Fibroblast of villous mesenchyme (primary cell): ENCODE results near the gene SNX13. TPM values are rescaled to one million over a fixed set of nuclear protein-coding genes. Genes with fewer than 3 reads are reported as not detected.
A peak's percentile ranks its signal among the peaks of the same experiment; 100 is the strongest.

Source experiments
- DNase-seq: peaks from one replicate; pipeline ENCODE4 v3.0.0-alpha.2; 2010; ENCODE audit warnings: low read depth
- H3K4me3 ChIP-seq: 2 replicates; pipeline ENCODE4 v1.5.1; 2011; ENCODE audit warnings: low read depth, mild to moderate bottlenecking, low read length
- total RNA-seq: library from RNA; depleted of rRNA; stranded (reverse); fragments of >200 nt; gene quantifications from 2 replicates; pipeline ENCODE4 v1.2.3, GENCODE V29; 2012
- TF ChIP-seq, protein P1 (sequence below): IDR thresholded peaks from 2 replicates; pipeline ENCODE4 v1.5.1; 2012; ENCODE audit warnings: low read depth, mild to moderate bottlenecking, low read length; ENCODE audit not compliant: insufficient read depth

The SNX13 gene
- total RNA-seq, 1 donor, result 51.8 TPM

DNA sequence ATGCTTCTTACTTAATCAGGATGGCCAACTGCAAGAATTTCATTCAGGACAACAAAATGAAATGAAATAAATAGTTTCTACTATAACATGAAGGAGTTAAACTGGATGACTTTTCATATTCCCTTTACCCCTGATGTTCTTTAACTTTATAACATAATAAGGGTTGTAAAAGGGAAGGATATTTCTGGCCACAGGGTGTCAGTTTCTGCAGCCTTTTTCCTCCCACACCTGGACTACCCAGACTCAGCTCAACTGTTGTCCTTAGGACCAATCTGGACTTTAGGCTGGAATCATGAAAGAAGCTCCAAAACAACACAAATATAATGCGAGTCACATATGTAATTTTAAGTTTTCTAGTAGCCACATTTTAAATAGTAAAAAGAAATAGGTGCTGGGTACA lies 44.0 kb upstream of the SNX13 start:
- TF ChIP-seq, protein P1, sequence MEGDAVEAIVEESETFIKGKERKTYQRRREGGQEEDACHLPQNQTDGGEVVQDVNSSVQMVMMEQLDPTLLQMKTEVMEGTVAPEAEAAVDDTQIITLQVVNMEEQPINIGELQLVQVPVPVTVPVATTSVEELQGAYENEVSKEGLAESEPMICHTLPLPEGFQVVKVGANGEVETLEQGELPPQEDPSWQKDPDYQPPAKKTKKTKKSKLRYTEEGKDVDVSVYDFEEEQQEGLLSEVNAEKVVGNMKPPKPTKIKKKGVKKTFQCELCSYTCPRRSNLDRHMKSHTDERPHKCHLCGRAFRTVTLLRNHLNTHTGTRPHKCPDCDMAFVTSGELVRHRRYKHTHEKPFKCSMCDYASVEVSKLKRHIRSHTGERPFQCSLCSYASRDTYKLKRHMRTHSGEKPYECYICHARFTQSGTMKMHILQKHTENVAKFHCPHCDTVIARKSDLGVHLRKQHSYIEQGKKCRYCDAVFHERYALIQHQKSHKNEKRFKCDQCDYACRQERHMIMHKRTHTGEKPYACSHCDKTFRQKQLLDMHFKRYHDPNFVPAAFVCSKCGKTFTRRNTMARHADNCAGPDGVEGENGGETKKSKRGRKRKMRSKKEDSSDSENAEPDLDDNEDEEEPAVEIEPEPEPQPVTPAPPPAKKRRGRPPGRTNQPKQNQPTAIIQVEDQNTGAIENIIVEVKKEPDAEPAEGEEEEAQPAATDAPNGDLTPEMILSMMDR, result no peak
- no peak for DNase-seq

DNA sequence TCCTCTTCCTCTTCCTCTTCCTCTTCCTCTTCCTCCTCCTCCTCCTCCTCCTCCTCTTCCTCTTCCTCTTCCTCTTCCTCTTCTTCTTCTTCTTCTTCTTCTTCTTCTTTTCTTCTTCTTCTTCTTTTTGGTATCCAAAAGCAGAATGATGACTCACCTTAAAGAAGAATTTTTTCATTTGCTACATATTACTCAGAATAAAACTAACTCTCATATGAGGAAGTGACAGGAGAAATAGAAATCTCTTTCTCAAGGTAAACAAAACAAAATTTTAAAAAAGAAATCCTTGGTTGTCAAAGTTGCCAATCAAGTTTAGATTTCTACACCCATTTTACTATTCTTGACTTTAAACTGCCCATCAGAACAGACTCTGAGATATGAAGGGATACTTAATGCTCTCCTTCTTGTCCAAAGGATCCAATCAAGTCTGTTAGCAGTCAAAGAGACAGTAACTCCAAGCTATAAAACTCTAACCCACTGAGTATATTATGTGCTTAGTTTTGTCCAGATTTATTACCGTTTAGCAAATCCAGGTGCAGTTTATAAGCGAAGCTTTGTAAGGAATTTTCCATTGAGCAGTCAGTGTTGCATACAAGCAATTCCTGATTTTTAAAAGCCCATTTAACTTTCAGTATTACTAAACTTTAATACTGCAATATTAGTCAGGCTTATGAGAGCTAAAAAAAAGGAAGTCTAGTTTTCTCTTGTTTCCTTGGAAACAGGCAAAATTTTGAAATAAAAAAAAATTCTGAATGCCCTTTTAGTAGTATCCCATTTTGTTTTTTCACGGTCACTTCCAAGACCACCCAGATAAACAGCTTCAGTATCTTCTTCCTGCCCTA lies 43.1 kb upstream of the SNX13 start:
- peak; percentile 56 for DNase-seq
- no peak overlapping the region for H3K4me3 ChIP-seq
- TF ChIP-seq, protein P1, result no peak

More for the DNA sequence above, 44.0 kb upstream of the SNX13 start:
- no peak overlapping the region for H3K4me3 ChIP-seq

DNA sequence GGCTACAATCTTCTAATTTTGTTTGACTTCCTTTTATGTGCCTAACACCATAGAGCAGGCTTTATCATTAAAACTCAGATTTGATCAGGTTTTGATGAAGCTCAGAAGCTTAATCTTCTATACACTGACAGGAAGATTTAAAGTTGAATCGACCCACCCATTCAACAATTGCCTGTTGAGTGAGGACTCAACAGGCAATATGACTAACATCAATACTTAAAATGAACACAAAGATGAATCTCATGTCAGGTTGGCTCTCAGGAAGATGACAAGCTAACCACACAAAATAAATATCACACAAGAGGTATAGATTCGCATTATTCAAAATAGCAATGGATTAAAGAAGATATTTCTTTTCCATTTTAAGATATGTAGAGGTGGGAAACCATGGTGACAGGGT lies 36.7 kb upstream of the SNX13 start:
- TF ChIP-seq, protein P1, result no peak
- DNase-seq, result no peak
- H3K4me3 ChIP-seq, result no peak overlapping the region

DNA sequence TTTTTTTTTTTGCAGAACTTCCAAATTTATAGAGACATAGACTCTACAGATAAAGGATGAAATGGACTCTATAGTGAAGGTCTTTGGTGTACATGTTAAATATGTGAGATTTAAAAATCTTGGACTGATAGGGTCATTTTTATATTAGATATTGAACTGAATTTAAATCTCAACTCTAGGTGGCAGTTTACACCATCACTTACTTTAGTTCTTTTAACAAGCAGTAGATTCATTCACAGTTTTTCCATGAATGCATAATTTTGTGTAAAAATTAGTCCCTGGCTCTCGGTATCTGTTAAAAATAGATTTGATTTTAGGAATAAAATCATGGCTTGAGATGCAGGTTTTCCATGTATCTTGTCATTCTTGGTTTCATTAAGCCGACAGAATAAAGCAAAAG lies 31.1 kb upstream of the SNX13 start:
- TF ChIP-seq, protein P1, result no peak
- DNase-seq, result peak; percentile 26
- no peak overlapping the region for H3K4me3 ChIP-seq

DNA sequence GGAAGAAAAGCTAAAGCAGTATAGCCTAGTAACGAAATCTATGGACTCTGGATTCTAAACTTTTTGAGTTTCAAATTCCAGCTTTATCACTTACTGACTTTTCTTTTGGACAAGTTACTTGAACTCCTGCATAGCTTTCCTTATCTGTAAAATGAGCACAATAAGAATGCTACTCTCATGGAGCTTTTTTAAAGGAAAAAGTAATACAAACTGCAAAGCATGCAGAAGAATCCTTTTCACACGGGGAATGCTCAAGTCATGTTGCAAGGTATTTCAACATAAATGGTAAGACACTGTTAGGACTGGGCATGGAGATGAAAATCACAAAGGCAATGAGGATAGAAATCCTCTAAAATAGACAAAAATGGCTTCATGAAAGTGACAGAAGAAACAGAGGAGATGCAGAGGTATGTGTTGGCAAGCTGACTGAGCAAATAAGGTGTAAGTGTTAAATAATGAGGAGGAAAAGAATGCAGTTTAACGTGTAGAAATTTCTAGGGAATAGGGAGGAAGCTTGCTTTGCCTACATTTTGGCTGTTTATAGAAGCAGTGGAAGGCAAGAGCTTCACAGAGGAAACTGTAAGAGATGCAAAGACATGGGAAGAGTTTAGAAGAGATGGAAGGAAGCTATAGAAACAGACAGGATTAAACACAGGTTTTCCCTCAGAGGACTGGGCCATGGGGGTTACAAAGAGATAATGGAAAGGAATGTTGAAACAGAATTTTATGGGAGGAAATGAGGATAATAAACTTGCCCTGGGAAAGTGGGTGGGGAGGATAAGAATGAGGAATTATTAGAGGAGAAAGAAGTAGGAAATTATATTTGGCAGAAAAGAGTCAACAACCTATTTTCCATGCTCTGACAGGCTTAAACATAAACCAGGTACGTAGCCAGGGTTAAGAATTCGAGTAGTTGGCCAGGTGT lies 28.8 kb upstream of the SNX13 start:
- TF ChIP-seq, protein P1, result no peak
- DNase-seq, result peak; percentile 21
- no peak overlapping the region for H3K4me3 ChIP-seq

DNA sequence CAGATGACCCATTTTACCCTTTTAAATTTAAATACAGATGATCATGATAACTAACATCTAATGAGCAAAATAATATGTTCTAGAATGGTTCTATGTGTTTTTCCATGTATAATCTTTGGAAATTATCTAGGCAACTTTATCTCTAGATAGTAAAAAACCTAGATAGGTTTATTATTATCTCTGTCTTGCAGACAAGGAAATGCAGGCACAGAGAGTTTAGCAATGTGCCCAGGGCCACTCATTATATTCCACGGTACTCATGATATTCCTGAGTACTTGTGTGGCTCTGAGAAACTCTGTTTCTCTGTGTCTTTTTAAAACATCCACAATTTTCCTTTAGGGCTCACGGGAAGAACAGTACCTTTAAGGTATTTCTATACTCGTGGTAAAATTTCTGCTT lies 26.4 kb upstream of the SNX13 start:
- TF ChIP-seq, protein P1, result no peak
- no peak for DNase-seq

More for the DNA sequence above, 26.4 kb upstream of the SNX13 start:
- no peak overlapping the region for H3K4me3 ChIP-seq
